Measurements from ENCODE around the gene HEATR1. TPM values are rescaled to one million over a fixed set of nuclear protein-coding genes. Genes with fewer than 3 reads are reported as not detected.
A peak's percentile ranks its signal among the peaks of the same experiment; 100 is the strongest.

Gene HEATR1
- total RNA-seq, 1 experiment from 2014 or later = 66.5 TPM

GRCh38 chr1:236536540-236536939 lies 67.8 kb downstream of the HEATR1 start:
- CTCF ChIA-PET = no interaction called here
- intact Hi-C loops (cut with micrococcal nuclease; ENCODE audit: unreplicated experiment) = no loop called here
- DNase-seq (ENCODE audit: low read depth, low spot score) (no peak), ATAC-seq (no peak)
- Histone ChIP-seq H3K27me3 (ENCODE audit: control insufficient read depth, insufficient read depth, low read length) (no peaks in the 10 kb centered on the region), H3K4me1 (ENCODE audit: control insufficient read depth, insufficient read depth, low read length) (peaks cover 30% of the 10 kb centered on the region), H3K27ac (ENCODE audit: low read length) (peak overlapping the region; percentile 62; the same call in 1 of the 2 replicates), H3K9me3 (ENCODE audit: control insufficient read depth, insufficient read depth, low read depth, low read length) (no peaks in the 10 kb centered on the region), H3K36me3 (ENCODE audit: control insufficient read depth, insufficient read depth, low read length) (peaks cover 48% of the 10 kb centered on the region), H3K4me3 (ENCODE audit: low read depth in 2 of 2, low read length in 2 of 2) (no peak overlapping the region)
- no TSS peak for BruUV-seq (replicated peaks)
- in situ Hi-C loops (cut with HindIII; ENCODE audit: low pct_unique_long_range_greater_than_20kb, low sequenced_read_pairs) = no loop called here
- TF ChIP-seq TCF7L2 (IDR thresholded peaks at IDR 0.05; ENCODE audit: low read depth, low read length) (no peak), SIN3A (IDR thresholded peaks at IDR 0.05; ENCODE audit: borderline replicate concordance, insufficient read depth, low read depth, low read length) (no peak), POLR2AphosphoS5 (IDR thresholded peaks at IDR 0.05; ENCODE audit: low read depth, low read length) (no peak)
- TF ChIP-seq, protein P1, sequence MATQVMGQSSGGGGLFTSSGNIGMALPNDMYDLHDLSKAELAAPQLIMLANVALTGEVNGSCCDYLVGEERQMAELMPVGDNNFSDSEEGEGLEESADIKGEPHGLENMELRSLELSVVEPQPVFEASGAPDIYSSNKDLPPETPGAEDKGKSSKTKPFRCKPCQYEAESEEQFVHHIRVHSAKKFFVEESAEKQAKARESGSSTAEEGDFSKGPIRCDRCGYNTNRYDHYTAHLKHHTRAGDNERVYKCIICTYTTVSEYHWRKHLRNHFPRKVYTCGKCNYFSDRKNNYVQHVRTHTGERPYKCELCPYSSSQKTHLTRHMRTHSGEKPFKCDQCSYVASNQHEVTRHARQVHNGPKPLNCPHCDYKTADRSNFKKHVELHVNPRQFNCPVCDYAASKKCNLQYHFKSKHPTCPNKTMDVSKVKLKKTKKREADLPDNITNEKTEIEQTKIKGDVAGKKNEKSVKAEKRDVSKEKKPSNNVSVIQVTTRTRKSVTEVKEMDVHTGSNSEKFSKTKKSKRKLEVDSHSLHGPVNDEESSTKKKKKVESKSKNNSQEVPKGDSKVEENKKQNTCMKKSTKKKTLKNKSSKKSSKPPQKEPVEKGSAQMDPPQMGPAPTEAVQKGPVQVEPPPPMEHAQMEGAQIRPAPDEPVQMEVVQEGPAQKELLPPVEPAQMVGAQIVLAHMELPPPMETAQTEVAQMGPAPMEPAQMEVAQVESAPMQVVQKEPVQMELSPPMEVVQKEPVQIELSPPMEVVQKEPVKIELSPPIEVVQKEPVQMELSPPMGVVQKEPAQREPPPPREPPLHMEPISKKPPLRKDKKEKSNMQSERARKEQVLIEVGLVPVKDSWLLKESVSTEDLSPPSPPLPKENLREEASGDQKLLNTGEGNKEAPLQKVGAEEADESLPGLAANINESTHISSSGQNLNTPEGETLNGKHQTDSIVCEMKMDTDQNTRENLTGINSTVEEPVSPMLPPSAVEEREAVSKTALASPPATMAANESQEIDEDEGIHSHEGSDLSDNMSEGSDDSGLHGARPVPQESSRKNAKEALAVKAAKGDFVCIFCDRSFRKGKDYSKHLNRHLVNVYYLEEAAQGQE (IDR thresholded peaks at IDR 0.05; ENCODE audit: insufficient read depth in 1 of 2, low read depth in 2 of 2, low read length in 1 of 2) = no peak
- TF ChIP-seq, protein P2, sequence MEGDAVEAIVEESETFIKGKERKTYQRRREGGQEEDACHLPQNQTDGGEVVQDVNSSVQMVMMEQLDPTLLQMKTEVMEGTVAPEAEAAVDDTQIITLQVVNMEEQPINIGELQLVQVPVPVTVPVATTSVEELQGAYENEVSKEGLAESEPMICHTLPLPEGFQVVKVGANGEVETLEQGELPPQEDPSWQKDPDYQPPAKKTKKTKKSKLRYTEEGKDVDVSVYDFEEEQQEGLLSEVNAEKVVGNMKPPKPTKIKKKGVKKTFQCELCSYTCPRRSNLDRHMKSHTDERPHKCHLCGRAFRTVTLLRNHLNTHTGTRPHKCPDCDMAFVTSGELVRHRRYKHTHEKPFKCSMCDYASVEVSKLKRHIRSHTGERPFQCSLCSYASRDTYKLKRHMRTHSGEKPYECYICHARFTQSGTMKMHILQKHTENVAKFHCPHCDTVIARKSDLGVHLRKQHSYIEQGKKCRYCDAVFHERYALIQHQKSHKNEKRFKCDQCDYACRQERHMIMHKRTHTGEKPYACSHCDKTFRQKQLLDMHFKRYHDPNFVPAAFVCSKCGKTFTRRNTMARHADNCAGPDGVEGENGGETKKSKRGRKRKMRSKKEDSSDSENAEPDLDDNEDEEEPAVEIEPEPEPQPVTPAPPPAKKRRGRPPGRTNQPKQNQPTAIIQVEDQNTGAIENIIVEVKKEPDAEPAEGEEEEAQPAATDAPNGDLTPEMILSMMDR (IDR thresholded peaks at IDR 0.05) = no peak
- POLR2A ChIA-PET = no interaction called here

DNA sequence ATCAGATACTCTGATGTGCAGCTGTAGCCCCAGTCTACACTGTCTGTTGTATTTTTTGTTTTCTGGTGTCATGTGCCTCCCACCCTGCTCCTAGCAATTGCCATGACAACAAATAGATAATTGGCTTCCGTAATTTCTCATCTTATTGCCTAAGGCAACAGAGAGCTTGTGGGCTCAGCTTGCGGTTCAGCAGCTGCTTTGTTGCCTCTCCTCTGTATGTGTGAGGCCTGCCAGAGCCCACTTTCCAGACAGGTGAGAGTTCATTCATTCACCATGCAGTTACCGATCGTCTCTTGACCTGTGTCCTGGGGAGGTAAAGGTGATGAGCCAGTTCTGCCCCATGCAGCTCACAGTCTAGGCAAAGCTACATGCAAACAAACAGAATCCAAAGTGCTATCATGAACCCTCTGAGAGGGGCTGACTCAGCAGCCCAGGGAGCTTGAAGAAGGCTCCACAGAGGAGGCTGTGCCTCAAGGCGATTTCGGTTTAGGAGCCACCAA lies 68.6 kb downstream of the HEATR1 start:
- in situ Hi-C loops (cut with HindIII; ENCODE audit: low pct_unique_long_range_greater_than_20kb, low sequenced_read_pairs) (no loop called here), intact Hi-C loops (cut with micrococcal nuclease; ENCODE audit: unreplicated experiment) (no loop called here)
- peak overlapping the region; percentile 62 for H3K27ac ChIP-seq (ENCODE audit: low read length)
- H3K4me1 ChIP-seq (ENCODE audit: control insufficient read depth, insufficient read depth, low read length) = peaks cover 36% of the 10 kb centered on the region
- ATAC-seq (no peak), DNase-seq (ENCODE audit: low read depth, low spot score) (no peak)
- no peak overlapping the region for H3K4me3 ChIP-seq (ENCODE audit: low read depth in 2 of 2, low read length in 2 of 2)
- no TSS peak for BruUV-seq (replicated peaks)
- H3K27me3 ChIP-seq (ENCODE audit: control insufficient read depth, insufficient read depth, low read length) = no peaks in the 10 kb centered on the region
- no peak for TF ChIP-seq TCF7L2 (IDR thresholded peaks at IDR 0.05; ENCODE audit: low read depth, low read length)
- TF ChIP-seq, protein P1 (IDR thresholded peaks at IDR 0.05; ENCODE audit: insufficient read depth in 1 of 2, low read depth in 2 of 2, low read length in 1 of 2) = no peak
- no peak for TF ChIP-seq SIN3A (IDR thresholded peaks at IDR 0.05; ENCODE audit: borderline replicate concordance, insufficient read depth, low read depth, low read length)
- TF ChIP-seq, protein P2 (IDR thresholded peaks at IDR 0.05) = no peak
- TF ChIP-seq POLR2AphosphoS5 (IDR thresholded peaks at IDR 0.05; ENCODE audit: low read depth, low read length) = no peak
- H3K36me3 ChIP-seq (ENCODE audit: control insufficient read depth, insufficient read depth, low read length) = peaks cover 42% of the 10 kb centered on the region
- ChIA-PET POLR2A (no interaction called here), CTCF (no interaction called here)
- no peaks in the 10 kb centered on the region for H3K9me3 ChIP-seq (ENCODE audit: control insufficient read depth, insufficient read depth, low read depth, low read length)
